ENCODE data around the gene LOXL1. TPM values are rescaled to one million over a fixed set of nuclear protein-coding genes. Genes with fewer than 3 reads are reported as not detected.

LOXL1 gene
- total and polyA plus RNA-seq, 2 of the 13 experiments (the other 11 are each of a cell fraction or from before 2014, with no cell fraction given): 0.51 to 1.3 TPM

GRCh38 chr15:73989001-73989798, 62.9 kb downstream of the LOXL1 start:
- Histone ChIP-seq H3K36me3 (replicated peaks in 1 of 2; ENCODE audit: control insufficient read depth in 1 of 2, insufficient read depth in 2 of 2, low read length in 2 of 2) (no peaks in the 10 kb centered on the region; a peak in 1 of 5 replicates), H3K9ac (ENCODE audit: insufficient read depth, low read depth, low read length) (no peak overlapping the region), H3K27ac (ENCODE audit: extremely low read length, insufficient read depth, low read length) (no peak overlapping the region), H3K79me2 (ENCODE audit: insufficient read depth, low read length) (no peaks in the 10 kb centered on the region), H3K9me3 (ENCODE audit: low read length) (no peaks in the 10 kb centered on the region), H3K4me3 (replicated peaks in 1 of 3; ENCODE audit: insufficient read depth in 1 of 3, low read depth in 2 of 3, low read length in 3 of 3) (no peak overlapping the region), H3K27me3 (ENCODE audit: control insufficient read depth in 1 of 2, insufficient read depth in 2 of 2, low read length in 2 of 2) (no peaks in the 10 kb centered on the region; a peak in 1 of 5 replicates), H3K4me2 (ENCODE audit: low read depth, low read length) (no peak overlapping the region), H4K20me1 (ENCODE audit: insufficient read depth, low read length) (no peaks in the 10 kb centered on the region), H2AFZ (ENCODE audit: low read length) (no peak overlapping the region), H3K4me1 (ENCODE audit: insufficient read depth, low read length) (peaks cover 29% of the 10 kb centered on the region)
- ATAC-seq (no peak), DNase-seq (ENCODE audit: low spot score) (no peak), FAIRE-seq (no peak)
- intact Hi-C loops (cut with micrococcal nuclease; ENCODE audit: unreplicated experiment): no loop called here
- no peak for TF ChIP-seq MAF1 (CRISPR knock-in tag; IDR thresholded peaks at IDR 0.05; ENCODE audit: borderline replicate concordance)
- 50% methylated on average over 6 of the region's 9 CpGs for WGBS (ENCODE audit: low lambda C conversion rate)
- ChIA-PET CTCF (ENCODE audit: low intra/inter-chr PET ratio, low total read pairs) (no interaction called here), POLR2A (no interaction called here)
- in situ Hi-C loops (cut with HindIII; ENCODE audit: extremely low pct_ligation_motif_present, low pct_unique_long_range_greater_than_20kb): no loop called here
- no TSS peak for BruUV-seq (replicated peaks)

GRCh38 chr15:73990250-73991005, 64.2 kb downstream of the LOXL1 start:
- ATAC-seq (no peak), DNase-seq (ENCODE audit: low spot score) (no peak), FAIRE-seq (no peak)
- intact Hi-C loops (cut with micrococcal nuclease; ENCODE audit: unreplicated experiment) (no loop called here), in situ Hi-C loops (cut with HindIII; ENCODE audit: extremely low pct_ligation_motif_present, low pct_unique_long_range_greater_than_20kb) (no loop called here)
- Histone ChIP-seq H2AFZ (ENCODE audit: low read length) (no peak overlapping the region), H3K9ac (ENCODE audit: insufficient read depth, low read depth, low read length) (0 out of 2 replicates have a peak overlapping the region, but pooled peaks have one; percentile 64), H4K20me1 (ENCODE audit: insufficient read depth, low read length) (no peaks in the 10 kb centered on the region), H3K4me3 (replicated peaks in 1 of 3; ENCODE audit: insufficient read depth in 1 of 3, low read depth in 2 of 3, low read length in 3 of 3) (no peak overlapping the region), H3K9me3 (ENCODE audit: low read length) (no peaks in the 10 kb centered on the region), H3K4me2 (ENCODE audit: low read depth, low read length) (peak overlapping the region; percentile 90; the same call in 1 of the 2 replicates), H3K4me1 (ENCODE audit: insufficient read depth, low read length) (peaks cover 30% of the 10 kb centered on the region), H3K27me3 (ENCODE audit: control insufficient read depth in 1 of 2, insufficient read depth in 2 of 2, low read length in 2 of 2) (no peaks in the 10 kb centered on the region; a peak in 1 of 5 replicates), H3K36me3 (replicated peaks in 1 of 2; ENCODE audit: control insufficient read depth in 1 of 2, insufficient read depth in 2 of 2, low read length in 2 of 2) (no peaks in the 10 kb centered on the region; a peak in 1 of 5 replicates), H3K79me2 (ENCODE audit: insufficient read depth, low read length) (peaks cover 7% of the 10 kb centered on the region), H3K27ac (ENCODE audit: extremely low read length, insufficient read depth, low read length) (no peak overlapping the region)
- no peak for TF ChIP-seq KMT2B (CRISPR knock-in tag; IDR thresholded peaks at IDR 0.05)
- no peak for TF ChIP-seq ZNF274 (CRISPR knock-in tag; IDR thresholded peaks at IDR 0.05)
- no peak for TF ChIP-seq SATB2 (CRISPR knock-in tag; IDR thresholded peaks at IDR 0.05)
- no peak for TF ChIP-seq ZNF879 (CRISPR knock-in tag; IDR thresholded peaks at IDR 0.05)
- ChIA-PET CTCF (ENCODE audit: low intra/inter-chr PET ratio, low total read pairs) (no interaction called here), POLR2A (no interaction called here)
- 66% methylated on average over 9 of the region's 9 CpGs for WGBS (ENCODE audit: low lambda C conversion rate)
- no TSS peak for BruUV-seq (replicated peaks)
